PC-3 (cell line): ENCODE data around the gene WDR88. TPM values are rescaled to one million over a fixed set of nuclear protein-coding genes. Genes with fewer than 3 reads are reported as not detected.

Source experiments
- ATAC-seq: fragments of 200-7000 bp; cut with Tn5 transposase; 2 replicates; pipeline ENCODE4 v1.9.1; 2020; ENCODE audit warnings: mild to moderate bottlenecking, moderate library complexity
- BruUV-seq: library from RNA; stranded (reverse); fragments of 400-500 nt; replicated peaks from 2 replicates; lab custom pipeline; 2021; lab: Mats Ljungman, UMichigan
- CTCF ChIA-PET: fragments of 300-600 bp; sonication (Branson Sonifier 250); formaldehyde crosslinking; loops from one replicate; lab custom pipeline; 2022; ENCODE audit warnings: antibody characterized with exemption; lab: Charles Lee
- POLR2A ChIA-PET: fragments of 300-600 bp; sonication (Branson Sonifier 250); formaldehyde crosslinking; loops from one replicate; lab custom pipeline; 2022; ENCODE audit warnings: antibody characterized with exemption; ENCODE audit not compliant: unreplicated experiment; lab: Charles Lee
- DNase-seq: peaks from one replicate; pipeline ENCODE4 v3.0.0-alpha.2; 2015
- H2AFZ ChIP-seq: fragments of 300-600 bp; sonication (generic); 2 replicates; pipeline ENCODE4 v1.6.0; 2016; ENCODE audit warnings: antibody characterized with exemption, low read length
- H3F3A ChIP-seq: fragments of 300-600 bp; sonication (generic); one replicate; pipeline ENCODE4 v1.6.0; 2017; ENCODE audit warnings: antibody characterized with exemption, low read length, control low read depth, mild to moderate bottlenecking; ENCODE audit not compliant: unreplicated experiment
- H3K27ac ChIP-seq: fragments of 300-600 bp; sonication (generic); 2 replicates; pipeline ENCODE4 v1.5.1; 2016; ENCODE audit warnings: mild to moderate bottlenecking, low read length
- H3K27me3 ChIP-seq: fragments of 300-600 bp; sonication (generic); 2 replicates; pipeline ENCODE4 v1.6.1; 2016; ENCODE audit warnings: low read length, mixed read lengths
- H3K36me3 ChIP-seq: fragments of 300-600 bp; sonication (generic); 2 replicates; pipeline ENCODE4 v1.6.1; 2016; ENCODE audit warnings: low read depth, mixed run types, low read length, mixed read lengths
- H3K4me1 ChIP-seq: fragments of 300-600 bp; sonication (generic); 2 replicates; pipeline ENCODE4 v1.5.1; 2016; ENCODE audit warnings: low read length; ENCODE audit not compliant: insufficient read depth
- H3K4me2 ChIP-seq: fragments of 300-600 bp; sonication (generic); 2 replicates; pipeline ENCODE4 v1.6.0; 2016; ENCODE audit warnings: low read length
- H3K4me3 ChIP-seq: fragments of 300-600 bp; sonication (generic); 2 replicates; pipeline ENCODE4 v1.5.1; 2016; ENCODE audit warnings: mild to moderate bottlenecking, low read length, mixed read lengths
- H3K79me2 ChIP-seq: fragments of 300-600 bp; sonication (generic); 2 replicates; pipeline ENCODE4 v1.6.1; 2017; ENCODE audit warnings: low read length, mixed read lengths
- H3K9ac ChIP-seq: fragments of 300-600 bp; sonication (generic); 2 replicates; pipeline ENCODE4 v1.6.0; 2016; ENCODE audit warnings: mild to moderate bottlenecking, low read length
- H3K9me2 ChIP-seq: fragments of 300-600 bp; sonication (generic); replicated peaks from 2 replicates; pipeline ENCODE4 v1.6.1; 2016; ENCODE audit warnings: mixed run types, low read length, mixed read lengths
- H3K9me3 ChIP-seq: fragments of 300-600 bp; sonication (generic); 2 replicates; pipeline ENCODE4 v1.6.1; 2016; ENCODE audit warnings: low read length, mixed read lengths
- H4K20me1 ChIP-seq: fragments of 300-600 bp; sonication (generic); 2 replicates; pipeline ENCODE4 v1.6.1; 2016; ENCODE audit warnings: low read length, mixed read lengths
- CTCF ChIP-seq: fragments of 300-600 bp; sonication (generic); conservative IDR thresholded peaks from 2 replicates; pipeline ENCODE4 v1.5.1; 2017; ENCODE audit warnings: antibody characterized with exemption, low read depth, mild to moderate bottlenecking, low read length
- EZH2 ChIP-seq: fragments of 300-600 bp; sonication (generic); IDR thresholded peaks from one replicate; pipeline ENCODE4 v1.6.1; 2017; ENCODE audit warnings: antibody characterized with exemption, mild to moderate bottlenecking, low read length; ENCODE audit not compliant: unreplicated experiment
- EZH2phosphoT487 ChIP-seq: fragments of 300-600 bp; sonication (generic); IDR thresholded peaks from 2 replicates; pipeline ENCODE4 v1.6.1; 2018; ENCODE audit warnings: mild to moderate bottlenecking, antibody characterized with exemption, low read length, borderline replicate concordance
- intact Hi-C: fragments of 100-400 bp; cut with micrococcal nuclease; formaldehyde crosslinking; loops from 2 replicates; pipeline ENCODE4 v1.9.0; 2023
- total RNA-seq: library from RNA; depleted of rRNA; stranded (reverse); fragments of >200 nt; gene quantifications from 2 replicates; pipeline ENCODE4 v1.2.3, GENCODE V29; 2014

The WDR88 gene
- total RNA-seq, 1 experiment from 2014 or later, result not detected

GRCh38 chr19:33146209-33146608 lies 14.3 kb downstream of the WDR88 start:
- BruUV-seq, result no TSS peak
- no peak overlapping the region for H3K9ac ChIP-seq
- ChIA-PET POLR2A (no interaction called here), CTCF (no interaction called here)
- H3K9me3 ChIP-seq, result no peaks in the 10 kb centered on the region
- H3K79me2 ChIP-seq, result no peaks in the 10 kb centered on the region
- H3F3A ChIP-seq, result no peaks in the 10 kb centered on the region
- no peak for ATAC-seq
- no peaks in the 10 kb centered on the region for H3K36me3 ChIP-seq
- H3K4me1 ChIP-seq, result no peaks in the 10 kb centered on the region
- H3K27ac ChIP-seq, result no peak overlapping the region
- intact Hi-C loops, result no loop called here
- no peak overlapping the region for H3K4me2 ChIP-seq
- no peak for DNase-seq
- H3K27me3 ChIP-seq, result no peaks in the 10 kb centered on the region
- H3K4me3 ChIP-seq, result no peak overlapping the region
- H3K9me2 ChIP-seq, result no peaks in the 10 kb centered on the region
- TF ChIP-seq CTCF (no peak), EZH2phosphoT487 (no peak), EZH2 (no peak)
- H2AFZ ChIP-seq, result no peak overlapping the region
- no peaks in the 10 kb centered on the region for H4K20me1 ChIP-seq

- intact Hi-C loops, result no loop called here
- H3K36me3 ChIP-seq, result no peaks in the 10 kb centered on the region
- H3K4me3 ChIP-seq, result no peak overlapping the region
- no peak overlapping the region for H3K9ac ChIP-seq
- H3F3A ChIP-seq, result no peaks in the 10 kb centered on the region
- no peaks in the 10 kb centered on the region for H3K9me3 ChIP-seq
- no peak overlapping the region for H3K4me2 ChIP-seq
- TF ChIP-seq EZH2phosphoT487, result no peak
- TF ChIP-seq CTCF, result no peak
- no peak for TF ChIP-seq EZH2
- H3K79me2 ChIP-seq, result no peaks in the 10 kb centered on the region
- H3K9me2 ChIP-seq, result no peaks in the 10 kb centered on the region
- H3K27ac ChIP-seq, result no peak overlapping the region
- CTCF ChIA-PET, result no interaction called here
- no peaks in the 10 kb centered on the region for H3K27me3 ChIP-seq
- POLR2A ChIA-PET, result no interaction called here
- BruUV-seq, result no TSS peak
- no peaks in the 10 kb centered on the region for H3K4me1 ChIP-seq
- H4K20me1 ChIP-seq, result no peaks in the 10 kb centered on the region
- ATAC-seq, result no peak
- no peak overlapping the region for H2AFZ ChIP-seq
- no peak for DNase-seq
Observed at GRCh38 chr19:33147538-33147937, 15.6 kb downstream of the WDR88 start.

GRCh38 chr19:33150852-33151518 lies 19.1 kb downstream of the WDR88 start:
- H3K9ac ChIP-seq, result no peak overlapping the region
- no peaks in the 10 kb centered on the region for H3K9me2 ChIP-seq
- BruUV-seq, result no TSS peak
- no peaks in the 10 kb centered on the region for H3K27me3 ChIP-seq
- CTCF ChIA-PET, result no interaction called here
- no peak overlapping the region for H3K4me2 ChIP-seq
- DNase-seq (peak; percentile 6), ATAC-seq (no peak)
- no peaks in the 10 kb centered on the region for H3K36me3 ChIP-seq
- H3K9me3 ChIP-seq, result no peaks in the 10 kb centered on the region
- no peak overlapping the region for H2AFZ ChIP-seq
- no peak overlapping the region for H3K27ac ChIP-seq
- H3K79me2 ChIP-seq, result no peaks in the 10 kb centered on the region
- intact Hi-C loops, result no loop called here
- TF ChIP-seq EZH2, result no peak
- TF ChIP-seq EZH2phosphoT487, result no peak
- no peak for TF ChIP-seq CTCF
- POLR2A ChIA-PET, result no interaction called here
- no peaks in the 10 kb centered on the region for H3K4me1 ChIP-seq
- no peaks in the 10 kb centered on the region for H3F3A ChIP-seq
- no peak overlapping the region for H3K4me3 ChIP-seq
- no peaks in the 10 kb centered on the region for H4K20me1 ChIP-seq
